Diencephalon (tissue), 1 donor: Measurements from ENCODE around the gene EIF2B5. TPM values are rescaled to one million over a fixed set of nuclear protein-coding genes. Genes with fewer than 3 reads are reported as not detected.

ENCODE experiments used
- small RNA-seq: library from RNA; depleted of rRNA; stranded (forward); fragments of <200 nt; gene quantifications from one replicate; pipeline ENCODE3, GENCODE V24; 2014
- total RNA-seq: library from RNA; depleted of rRNA; stranded (reverse); fragments of >200 nt; gene quantifications from one replicate; pipeline ENCODE4 v1.2.3, GENCODE V29; 2014

EIF2B5 gene
- total RNA-seq = 40.1 TPM

DNA sequence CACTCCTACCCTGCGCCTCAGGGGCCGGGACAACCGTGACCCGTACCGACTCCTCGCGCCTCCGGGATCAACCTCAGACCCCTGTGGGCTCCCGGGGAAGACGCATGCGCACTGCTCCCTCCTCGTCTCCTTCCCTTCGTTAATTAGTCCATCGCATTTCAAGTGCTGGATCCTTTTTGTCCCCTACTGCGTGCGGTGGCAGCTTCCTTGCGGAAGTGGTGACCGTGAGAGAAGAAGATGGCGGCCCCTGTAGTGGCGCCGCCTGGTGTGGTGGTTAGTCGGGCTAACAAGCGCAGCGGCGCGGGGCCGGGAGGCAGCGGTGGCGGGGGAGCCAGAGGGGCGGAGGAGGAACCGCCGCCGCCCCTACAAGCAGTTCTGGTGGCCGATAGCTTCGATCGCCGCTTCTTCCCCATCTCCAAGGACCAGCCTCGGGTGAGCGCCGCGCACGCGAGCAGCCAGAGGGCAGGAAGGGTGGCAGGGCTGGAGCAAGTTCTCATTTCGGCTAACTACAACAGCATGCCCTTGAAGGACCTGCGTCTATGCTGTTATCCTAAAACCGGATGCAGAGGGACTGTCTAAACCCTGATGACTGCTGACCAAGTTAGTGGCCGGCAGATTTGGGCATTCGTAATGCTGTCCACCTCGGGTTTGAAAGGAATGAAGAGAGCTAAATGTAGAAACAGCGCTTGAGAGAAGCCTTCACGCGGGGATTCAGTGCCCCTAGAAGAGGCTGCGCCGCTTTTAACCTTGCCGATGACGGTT lies at the start of gene EIF2B5:
TSS of gene EIF2B5 (plus strand) at position 210 of the 762 bp plus-strand sequence. CDS start at position 238, 28 bp downstream.

DNA sequence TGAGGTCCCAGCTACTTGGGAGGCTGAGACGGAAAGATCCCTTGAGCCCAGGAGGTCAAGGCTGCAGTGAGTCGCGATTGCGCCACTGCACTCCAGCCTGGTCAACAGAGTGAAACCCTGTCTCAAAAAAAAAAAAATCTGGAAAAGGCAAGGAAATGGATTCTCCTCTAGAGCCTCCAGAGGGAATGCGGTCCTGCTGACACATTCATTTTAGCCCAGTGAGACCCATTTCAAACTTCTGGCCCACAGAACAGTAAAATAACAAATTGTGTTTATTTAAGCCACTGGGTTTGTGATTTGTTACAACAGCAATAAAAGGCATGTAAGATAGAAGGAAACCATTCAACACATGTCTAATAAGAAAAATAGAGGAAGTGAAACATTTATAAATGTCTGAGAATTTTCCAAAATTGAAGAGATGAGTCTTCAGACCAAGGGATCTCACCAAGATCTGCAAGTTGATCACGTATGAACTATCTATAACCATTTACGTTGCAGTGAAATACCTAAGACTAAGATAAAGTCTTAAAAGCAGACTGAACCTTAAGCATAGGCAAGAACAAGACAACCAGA lies 38.3 kb upstream of the EIF2B5 start, which contains the start of gene HTR3E:
TSS of gene HTR3E (plus strand) at position 254 of the 573 bp plus-strand sequence. CDS start 466 bp downstream, outside the sequence.

DNA sequence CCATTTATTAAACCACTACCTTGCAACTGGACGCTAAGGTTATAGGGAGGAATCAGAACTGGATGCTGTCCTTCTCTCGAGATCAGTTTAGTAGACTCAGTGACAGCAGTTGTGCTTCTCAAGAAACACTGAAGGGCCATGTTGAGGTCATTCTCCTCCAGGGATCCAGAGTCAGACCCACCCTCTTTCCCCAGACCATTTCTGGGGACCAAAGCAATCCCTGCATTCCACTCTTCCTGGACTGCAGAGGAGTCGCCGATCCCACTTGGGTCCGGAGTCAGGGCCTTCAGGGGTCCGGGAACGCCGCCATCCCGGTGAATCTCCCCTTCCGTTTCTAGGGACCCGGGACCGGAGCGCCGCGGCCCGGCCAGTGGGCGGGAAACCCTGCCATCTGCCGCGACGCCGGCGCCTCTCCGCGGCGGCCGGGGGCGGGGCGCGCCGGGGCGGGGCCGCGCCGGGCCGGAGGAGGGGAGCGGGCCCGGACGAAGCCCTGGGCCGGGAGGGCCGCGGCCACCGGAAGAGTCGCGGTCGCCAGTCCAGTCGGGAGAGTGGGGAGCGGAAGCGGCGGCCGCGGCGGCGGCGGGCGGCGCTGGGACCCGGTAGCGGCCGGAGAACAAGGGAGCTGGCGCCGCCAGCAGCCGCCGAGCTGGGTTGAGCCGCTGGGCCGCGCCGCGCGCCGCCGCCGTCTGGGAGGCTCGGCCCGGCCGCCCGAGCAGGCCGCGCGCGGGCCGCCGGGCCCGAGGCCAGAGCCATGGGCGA lies 19.9 kb downstream of the EIF2B5 start, which contains the start of gene DVL3:
TSS of gene DVL3 (plus strand) at position 493 of the 759 bp plus-strand sequence. CDS start at position 752, 259 bp downstream.

DNA sequence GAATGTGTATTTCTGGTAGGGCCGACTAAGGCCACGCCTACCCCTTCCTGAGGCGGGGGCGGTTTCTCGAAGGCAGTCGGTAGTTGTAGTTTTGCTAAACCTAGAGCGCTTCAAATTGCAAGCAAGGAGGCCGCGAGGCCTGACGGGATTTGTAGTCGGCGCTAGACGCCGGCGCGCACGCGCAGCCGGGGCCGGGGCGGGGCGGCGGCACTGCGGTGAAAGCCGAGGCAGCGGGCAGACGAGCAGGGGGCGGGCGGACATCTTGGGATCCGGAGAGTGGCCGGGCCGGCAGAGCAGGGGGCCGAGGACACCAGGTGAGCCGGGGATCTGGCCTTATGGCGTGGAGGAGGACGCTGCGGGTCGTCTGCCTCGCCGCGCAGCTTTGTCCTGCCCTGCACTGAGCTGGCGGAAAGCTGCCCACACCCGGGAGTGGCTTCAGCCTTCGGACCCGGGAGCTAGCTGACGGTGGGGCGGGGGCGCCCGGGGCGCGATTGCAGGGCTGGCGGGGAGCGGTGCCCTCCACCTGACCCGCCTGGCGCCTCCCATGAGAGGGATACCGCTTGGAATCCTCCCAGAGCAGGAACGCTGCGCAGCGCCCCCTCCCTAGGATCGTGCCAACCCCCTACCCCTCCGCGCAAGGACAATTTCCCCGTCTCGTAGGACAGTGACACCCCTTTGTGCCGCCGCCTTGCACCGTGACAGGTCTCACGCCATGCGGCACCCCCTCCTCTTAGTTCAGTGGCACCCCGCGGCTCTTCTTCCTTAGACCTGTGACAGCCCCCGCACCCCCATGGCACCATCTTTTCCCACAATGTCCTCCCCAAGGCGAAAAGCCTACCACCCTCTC lies 39.7 kb downstream of the EIF2B5 start, which contains the start of gene AP2M1:
TSS of gene AP2M1 (plus strand) at position 210 of the 847 bp plus-strand sequence. CDS start 2,139 bp downstream, outside the sequence.

DNA sequence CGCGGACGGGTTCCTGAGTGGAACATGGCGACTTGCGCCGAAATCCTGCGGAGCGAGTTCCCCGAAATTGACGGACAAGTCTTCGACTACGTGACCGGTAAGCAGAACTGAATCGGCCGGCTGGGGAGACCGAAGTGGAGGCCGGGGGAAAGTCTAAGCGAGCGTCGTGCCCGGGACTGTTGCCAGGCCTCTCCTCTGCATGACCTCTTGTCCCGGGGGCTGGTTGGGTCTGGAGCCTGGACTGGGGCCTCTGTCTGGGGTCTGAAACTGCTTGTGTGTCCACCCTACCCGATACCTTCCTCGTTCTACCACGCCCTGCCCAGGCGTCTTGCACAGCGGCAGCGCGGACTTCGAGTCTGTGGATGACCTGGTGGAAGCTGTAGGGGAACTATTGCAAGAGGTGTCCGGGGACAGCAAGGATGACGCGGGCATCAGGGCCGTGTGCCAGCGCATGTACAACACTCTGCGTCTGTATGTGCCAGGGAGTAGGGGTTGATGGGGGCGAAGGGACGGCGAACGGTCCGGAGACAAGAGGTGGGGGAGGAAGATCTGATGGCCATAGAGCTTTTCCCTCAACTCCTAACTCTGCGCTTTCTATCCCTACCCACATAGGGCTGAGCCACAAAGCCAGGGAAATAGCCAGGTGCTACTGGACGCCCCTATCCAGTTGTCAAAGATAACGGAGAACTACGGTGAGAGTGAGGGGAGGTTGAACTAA lies 51.2 kb downstream of the EIF2B5 start, which contains the start of gene ABCF3:
TSS of gene ABCF3 (plus strand) at position 16 of the 718 bp plus-strand sequence. CDS start at position 25, 9 bp downstream.

Small RNA genes within 50 kb of the gene (small RNA-seq; reads per million reads assigned to genes)
- not detected for gene RF00019

Other genes starting within 250 kb of the EIF2B5 start
- gene ABCC5, start 117.5 kb upstream of the EIF2B5 start, total RNA-seq = 50.3 TPM
- not detected for gene HTR3D, start 103.6 kb upstream of the EIF2B5 start, total RNA-seq
- gene HTR3C, start 82.3 kb upstream of the EIF2B5 start, total RNA-seq = not detected
- gene HTR3E, start 38.3 kb upstream of the EIF2B5 start, total RNA-seq = not detected
- 39.4 TPM for gene DVL3, start 20.0 kb downstream of the EIF2B5 start, total RNA-seq
- 388 TPM for gene AP2M1, start 39.5 kb downstream of the EIF2B5 start, total RNA-seq
- 72.2 TPM for gene ABCF3, start 50.8 kb downstream of the EIF2B5 start, total RNA-seq
- 3.9 TPM for gene VWA5B2, start 94.2 kb downstream of the EIF2B5 start, total RNA-seq
- 15.2 TPM for gene ALG3, start 113.6 kb downstream of the EIF2B5 start, total RNA-seq
- gene EEF1AKMT4, start 114.3 kb downstream of the EIF2B5 start, total RNA-seq = 0.92 TPM
- 15.0 TPM for gene CAMK2N2, start 126.2 kb downstream of the EIF2B5 start, total RNA-seq
- 18.7 TPM for gene ECE2, start 140.7 kb downstream of the EIF2B5 start, total RNA-seq
- gene PSMD2, start 163.9 kb downstream of the EIF2B5 start, total RNA-seq = 291 TPM
- gene EIF4G1, start 179.2 kb downstream of the EIF2B5 start, total RNA-seq = 119 TPM
- gene FAM131A, start 202.2 kb downstream of the EIF2B5 start, total RNA-seq = 62.5 TPM
- 12.2 TPM for gene CLCN2, start 226.2 kb downstream of the EIF2B5 start, total RNA-seq
- gene POLR2H, start 226.4 kb downstream of the EIF2B5 start, total RNA-seq = 35.3 TPM
- gene THPO, start 242.8 kb downstream of the EIF2B5 start, total RNA-seq = not detected
- 6.0 TPM for gene CHRD, start 244.7 kb downstream of the EIF2B5 start, total RNA-seq